Thyroid gland (tissue), 4 donors: ENCODE data around the gene STAU1.

Experiments
- CTCF ChIP-seq, 6 experiments: fragments of 200-600 bp in 3 of 6; fragments of 450-650 bp in 3 of 6; sonication (generic) in 3 of 6; IDR thresholded peaks; one replicate each; pipeline ENCODE4 v1.5.1; 2016 to 2019; ENCODE audit warnings: antibody characterized with exemption in 6 of 6, mild to moderate bottlenecking in 2 of 6, inconsistent platforms in 1 of 6, moderate library complexity in 1 of 6
- POLR2A ChIP-seq, 2 donors: fragments of 450-650 bp; IDR thresholded peaks; one replicate each; pipeline ENCODE4 v1.6.1; 2017; ENCODE audit warnings: antibody characterized with exemption in 2 of 2, mild to moderate bottlenecking in 2 of 2, moderate library complexity in 1 of 2

DNA sequence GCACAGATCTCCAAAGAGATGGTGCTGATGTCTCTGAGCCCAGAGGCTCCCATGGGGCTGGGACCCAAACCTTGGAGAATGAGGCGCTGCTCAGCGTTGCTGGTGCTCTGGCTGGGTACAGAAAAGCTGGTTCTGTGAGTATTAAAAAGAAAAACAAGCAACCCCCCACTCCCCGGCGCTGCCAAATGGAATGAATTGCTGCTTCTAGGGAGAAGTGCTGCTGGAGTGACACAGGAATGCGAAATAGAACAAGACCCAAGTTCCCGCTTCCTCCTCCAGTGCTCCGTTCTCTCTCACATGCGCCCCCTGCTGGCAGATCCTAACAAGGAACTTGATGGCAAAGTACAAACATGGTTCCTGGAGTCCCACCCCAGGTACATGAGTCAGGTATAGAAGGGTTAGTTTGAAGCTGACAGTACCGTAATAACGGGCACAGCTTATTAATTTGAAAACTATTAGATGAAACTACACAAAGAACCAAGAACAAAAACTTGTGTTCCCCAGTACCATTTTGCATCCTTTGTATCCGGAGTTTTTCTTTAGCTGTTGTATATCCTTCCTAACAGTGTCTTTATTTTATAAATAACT lies 29.0 kb upstream of the STAU1 start:
- peak; percentile 75 to 94 (median 92) for TF ChIP-seq CTCF (IDR thresholded peaks at IDR 0.05)
- TF ChIP-seq POLR2A (IDR thresholded peaks at IDR 0.05), result no peak
